Lower leg skin (tissue), 4 donors: ENCODE data around the gene NRXN3. TPM values are rescaled to one million over a fixed set of nuclear protein-coding genes. Genes with fewer than 3 reads are reported as not detected.

ENCODE experiments used
- DNase-seq, 2 donors: peaks; one replicate each; pipeline ENCODE4 v3.0.0-alpha.2; 2019; ENCODE audit warnings: low spot score in 2 of 2
- H3K4me3 ChIP-seq: fragments of 200-600 bp; sonication (generic); 2 replicates; pipeline ENCODE4 v1.5.1; 2017; ENCODE audit warnings: mild to moderate bottlenecking, low read depth; ENCODE audit not compliant: poor library complexity, severe bottlenecking
- POLR2A ChIP-seq, 2 donors: fragments of 450-650 bp; IDR thresholded peaks; one replicate each; pipeline ENCODE4 v1.6.1; 2016 to 2017; ENCODE audit warnings: antibody characterized with exemption in 2 of 2, mild to moderate bottlenecking in 1 of 2, moderate library complexity in 1 of 2
- WGBS, 2 donors: methylation state at CpG; one replicate each; pipeline ENCODE4 v1.1.5; 2018; 5-methylcytosine and 5-hydroxymethylcytosine counted together
- intact Hi-C: fragments of 100-400 bp; cut with DNase I; formaldehyde crosslinking; loops from one replicate; pipeline ENCODE4 v1.15.0; 2023; ENCODE audit warnings: low total_unique reads
- total RNA-seq, 4 donors: library from RNA; depleted of rRNA; stranded (reverse); fragments of >200 nt; gene quantifications; one replicate each; pipeline ENCODE4 v1.1.0, GENCODE V29; 2016
- TF ChIP-seq, protein P1 (sequence below), 3 donors: fragments of 450-650 bp; IDR thresholded peaks; one replicate each; pipeline ENCODE4 v1.5.1; 2016; ENCODE audit warnings: antibody characterized with exemption in 3 of 3, mild to moderate bottlenecking in 3 of 3, moderate library complexity in 2 of 3

Gene NRXN3
- total RNA-seq, 4 donors from 2014 or later: 0.61 to 2.4 (median 1.7) TPM

DNA sequence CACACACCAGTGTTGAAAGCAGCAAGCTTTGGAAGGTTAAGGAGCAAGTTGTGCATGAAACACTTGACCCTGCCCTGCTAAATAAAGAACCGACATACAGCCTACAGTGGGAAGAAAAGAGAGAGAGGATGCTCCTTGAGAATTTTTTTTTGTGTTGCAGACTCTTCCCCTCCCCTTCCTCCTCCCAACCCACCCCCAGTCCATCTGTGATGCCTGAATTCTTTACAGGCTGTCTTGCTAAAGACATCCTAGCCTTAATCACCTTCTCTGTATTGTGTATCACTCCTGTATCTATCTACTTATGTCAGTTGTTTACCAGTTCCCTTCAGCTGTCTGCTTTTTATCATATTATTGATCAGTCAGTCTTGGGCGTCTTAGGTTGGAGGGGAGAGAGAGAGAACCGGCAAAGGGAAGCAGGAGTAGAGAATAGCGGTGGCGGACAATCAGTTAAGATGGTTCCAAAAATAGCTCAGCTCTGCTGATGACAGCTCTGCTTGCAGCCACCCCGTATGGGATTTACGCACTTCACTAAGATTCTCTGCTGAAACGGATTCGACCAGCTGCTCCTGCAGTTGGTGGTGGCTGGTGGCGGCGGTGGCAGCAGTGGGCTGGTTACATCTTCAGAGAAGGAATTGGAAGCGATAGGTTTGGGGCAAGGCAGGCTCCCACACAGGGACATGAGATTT is 664.7 kb downstream of the NRXN3 start:
- WGBS, 2 donors: 60 to 77% methylated on average over 12 of the region's 12 CpGs
- H3K4me3 ChIP-seq: no peak overlapping the region
- intact Hi-C loops: no loop called here
- no peak for TF ChIP-seq POLR2A (IDR thresholded peaks at IDR 0.05)
- TF ChIP-seq, protein P1, sequence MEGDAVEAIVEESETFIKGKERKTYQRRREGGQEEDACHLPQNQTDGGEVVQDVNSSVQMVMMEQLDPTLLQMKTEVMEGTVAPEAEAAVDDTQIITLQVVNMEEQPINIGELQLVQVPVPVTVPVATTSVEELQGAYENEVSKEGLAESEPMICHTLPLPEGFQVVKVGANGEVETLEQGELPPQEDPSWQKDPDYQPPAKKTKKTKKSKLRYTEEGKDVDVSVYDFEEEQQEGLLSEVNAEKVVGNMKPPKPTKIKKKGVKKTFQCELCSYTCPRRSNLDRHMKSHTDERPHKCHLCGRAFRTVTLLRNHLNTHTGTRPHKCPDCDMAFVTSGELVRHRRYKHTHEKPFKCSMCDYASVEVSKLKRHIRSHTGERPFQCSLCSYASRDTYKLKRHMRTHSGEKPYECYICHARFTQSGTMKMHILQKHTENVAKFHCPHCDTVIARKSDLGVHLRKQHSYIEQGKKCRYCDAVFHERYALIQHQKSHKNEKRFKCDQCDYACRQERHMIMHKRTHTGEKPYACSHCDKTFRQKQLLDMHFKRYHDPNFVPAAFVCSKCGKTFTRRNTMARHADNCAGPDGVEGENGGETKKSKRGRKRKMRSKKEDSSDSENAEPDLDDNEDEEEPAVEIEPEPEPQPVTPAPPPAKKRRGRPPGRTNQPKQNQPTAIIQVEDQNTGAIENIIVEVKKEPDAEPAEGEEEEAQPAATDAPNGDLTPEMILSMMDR (IDR thresholded peaks at IDR 0.05): no peak
- no peak for DNase-seq

DNA sequence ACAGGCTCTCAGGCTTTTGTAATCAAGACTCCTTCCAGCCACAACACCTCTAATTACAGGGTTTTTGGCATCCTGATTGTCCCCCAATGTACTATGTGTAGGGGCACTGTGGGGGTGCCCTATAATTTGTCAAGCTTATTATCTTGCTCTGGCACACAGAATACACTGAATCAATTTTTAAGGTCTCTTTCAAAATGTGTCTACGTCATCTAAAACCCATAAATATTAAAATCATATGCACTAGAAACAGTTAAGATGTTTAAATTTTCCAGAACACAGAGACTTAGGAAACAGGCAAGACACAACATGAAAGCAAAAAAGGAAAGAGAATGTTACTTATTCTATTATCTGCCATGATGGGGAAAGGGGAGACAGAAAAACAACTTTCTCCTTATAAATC is 665.7 kb downstream of the NRXN3 start:
- intact Hi-C loops: no loop called here
- WGBS, 2 donors: 52 to 56% methylated on average over 1 of the region's 1 CpG
- TF ChIP-seq POLR2A (IDR thresholded peaks at IDR 0.05): no peak
- TF ChIP-seq, protein P1 (IDR thresholded peaks at IDR 0.05): no peak
- no peak overlapping the region for H3K4me3 ChIP-seq
- no peak for DNase-seq

- TF ChIP-seq POLR2A (IDR thresholded peaks at IDR 0.05): no peak
- TF ChIP-seq, protein P1 (IDR thresholded peaks at IDR 0.05): no peak
- 23 to 29% methylated on average over 4 of the region's 4 CpGs for WGBS, 2 donors
- DNase-seq: no peak
- H3K4me3 ChIP-seq: no peak overlapping the region
- intact Hi-C loops: no loop called here
Observed at GRCh38 chr14:78836777-78837176, 666.6 kb downstream of the NRXN3 start.

DNA sequence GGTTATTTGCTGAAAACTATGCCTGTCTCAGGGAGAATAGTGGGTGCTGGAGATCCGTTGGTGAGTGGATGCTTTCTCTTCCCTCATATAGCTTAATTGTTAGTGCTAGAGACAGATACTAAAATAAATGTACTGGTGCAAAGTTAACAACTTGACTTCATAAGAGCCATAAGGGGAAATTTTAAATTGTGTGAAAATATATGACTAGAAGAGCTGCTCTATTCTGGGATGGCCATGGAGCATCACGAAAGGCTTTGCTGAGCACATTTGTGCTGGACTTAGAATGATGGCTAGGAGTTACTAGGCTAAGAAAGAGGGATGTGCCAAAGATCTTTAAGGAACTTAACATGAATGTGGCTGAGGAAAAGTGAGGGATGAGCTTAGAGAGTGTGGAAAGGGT is 668.8 kb downstream of the NRXN3 start:
- WGBS, 2 donors: 63 to 66% methylated on average over 2 of the region's 2 CpGs
- DNase-seq: no peak
- intact Hi-C loops: no loop called here
- H3K4me3 ChIP-seq: no peak overlapping the region
- no peak for TF ChIP-seq POLR2A (IDR thresholded peaks at IDR 0.05)
- TF ChIP-seq, protein P1 (IDR thresholded peaks at IDR 0.05): no peak

DNA sequence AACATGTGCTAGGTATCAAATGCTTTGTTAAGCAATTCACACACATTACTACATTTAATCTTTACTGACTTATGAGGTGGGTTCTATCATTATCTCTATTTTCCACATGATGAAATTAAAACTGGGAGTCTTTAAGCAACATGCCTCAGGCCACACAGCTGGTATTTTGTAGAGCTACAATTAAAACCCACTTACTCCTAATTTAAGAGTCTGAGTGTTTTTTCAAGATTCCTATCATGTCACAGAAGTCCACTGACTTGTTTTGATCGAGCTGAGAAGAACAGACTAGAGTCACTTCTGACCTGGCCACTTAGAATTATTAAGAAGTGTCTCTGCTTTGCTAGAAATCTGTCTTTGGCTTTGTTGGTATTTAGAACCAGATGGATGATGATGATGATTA is 670.7 kb downstream of the NRXN3 start:
- H3K4me3 ChIP-seq: no peak overlapping the region
- 38 to 39% methylated on average over 1 of the region's 1 CpG for WGBS, 2 donors
- DNase-seq: no peak
- TF ChIP-seq POLR2A (IDR thresholded peaks at IDR 0.05): no peak
- TF ChIP-seq, protein P1 (IDR thresholded peaks at IDR 0.05): no peak
- intact Hi-C loops: no loop called here

DNA sequence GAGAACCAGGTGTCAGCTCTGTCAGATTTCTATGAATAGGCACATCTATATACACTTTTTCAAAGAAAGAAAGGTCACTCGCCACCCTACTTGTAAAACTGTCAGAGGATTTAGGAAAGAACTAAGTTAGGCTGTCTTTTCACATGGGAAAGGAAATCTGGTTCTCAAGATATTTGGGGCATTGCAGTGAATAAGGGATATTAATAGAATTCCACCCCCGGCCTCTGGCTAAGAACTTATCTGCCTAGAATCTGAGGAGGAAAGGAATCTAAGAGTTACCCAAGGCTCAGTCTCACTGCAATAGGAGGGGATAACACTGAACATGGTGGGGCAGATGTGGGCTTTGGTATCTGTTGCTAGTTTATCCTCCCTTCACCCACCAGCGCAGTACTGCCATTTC is 677.6 kb downstream of the NRXN3 start:
- DNase-seq: no peak
- intact Hi-C loops: no loop called here
- TF ChIP-seq, protein P1 (IDR thresholded peaks at IDR 0.05): no peak
- no peak for TF ChIP-seq POLR2A (IDR thresholded peaks at IDR 0.05)
- H3K4me3 ChIP-seq: no peak overlapping the region
- WGBS, 2 donors: 72 to 78% methylated on average over 3 of the region's 3 CpGs
